PC-9 (cell line): Measurements from ENCODE around the gene CASP10. TPM values are rescaled to one million over a fixed set of nuclear protein-coding genes. Genes with fewer than 3 reads are reported as not detected.

Experiments
- BruUV-seq: library from RNA; stranded (reverse); fragments of 400-500 nt; replicated peaks from 2 replicates; lab custom pipeline; 2021; lab: Mats Ljungman, UMichigan
- CTCF ChIA-PET: fragments of 300-600 bp; sonication (Branson Sonifier 250); formaldehyde crosslinking; loops from one replicate; lab custom pipeline; 2022; ENCODE audit warnings: antibody characterized with exemption; lab: Charles Lee
- POLR2A ChIA-PET: fragments of 300-600 bp; sonication (Branson Sonifier 250); formaldehyde crosslinking; loops from one replicate; lab custom pipeline; 2022; ENCODE audit warnings: antibody characterized with exemption; ENCODE audit not compliant: unreplicated experiment; lab: Charles Lee
- DNase-seq, 2 experiments: peaks; one replicate each; pipeline versions ENCODE4 v3.0.0 to v3.0.0-alpha.2; 2015 to 2022; ENCODE audit warnings: mixed read lengths in 1 of 2
- H2AFZ ChIP-seq: fragments of 200-600 bp; sonication (generic); 2 replicates; pipeline ENCODE4 v1.8.1; 2017; ENCODE audit warnings: antibody characterized with exemption
- H3F3A ChIP-seq: fragments of 200-600 bp; sonication (generic); 2 replicates; pipeline ENCODE4 v1.8.1; 2017; ENCODE audit warnings: antibody characterized with exemption, mild to moderate bottlenecking, low read depth; ENCODE audit not compliant: insufficient read depth
- H3K27ac ChIP-seq: fragments of 200-600 bp; sonication (generic); 2 replicates; pipeline ENCODE4 v1.6.1; 2016; ENCODE audit warnings: mixed run types
- H3K27me3 ChIP-seq: fragments of 200-600 bp; sonication (generic); 2 replicates; pipeline ENCODE4 v1.6.1; 2016; ENCODE audit warnings: low read depth, mixed run types; ENCODE audit not compliant: insufficient read depth
- H3K36me3 ChIP-seq: fragments of 200-600 bp; sonication (generic); 2 replicates; pipeline ENCODE4 v1.6.1; 2016; ENCODE audit warnings: low read depth, mixed run types
- H3K4me1 ChIP-seq: fragments of 200-600 bp; sonication (generic); replicated peaks from 2 replicates; pipeline ENCODE4 v1.6.1; 2016; ENCODE audit warnings: mixed run types; ENCODE audit not compliant: insufficient read depth
- H3K4me2 ChIP-seq: fragments of 200-600 bp; sonication (generic); 2 replicates; pipeline ENCODE4 v1.6.1; 2017; ENCODE audit warnings: mixed run types
- H3K4me3 ChIP-seq: fragments of 200-600 bp; sonication (generic); 2 replicates; pipeline ENCODE4 v1.6.1; 2016; ENCODE audit warnings: mixed run types
- H3K79me2 ChIP-seq: fragments of 200-600 bp; sonication (generic); 2 replicates; pipeline ENCODE4 v1.6.1; 2017; ENCODE audit warnings: low read depth, mixed run types
- H3K9me2 ChIP-seq: fragments of 200-600 bp; sonication (generic); 2 replicates; pipeline ENCODE4 v1.8.1; 2017; ENCODE audit warnings: mild to moderate bottlenecking; ENCODE audit not compliant: insufficient read depth
- H3K9me3 ChIP-seq: fragments of 200-600 bp; sonication (generic); 2 replicates; pipeline ENCODE4 v1.8.1; 2016; ENCODE audit warnings: low read depth; ENCODE audit not compliant: insufficient read depth
- H4K20me1 ChIP-seq: fragments of 200-600 bp; sonication (generic); 2 replicates; pipeline ENCODE4 v1.8.1; 2017; ENCODE audit not compliant: insufficient read depth
- CTCF ChIP-seq: fragments of 200-600 bp; sonication (generic); conservative IDR thresholded peaks from 2 replicates; pipeline ENCODE4 v1.6.1; 2017; ENCODE audit warnings: mixed run types, antibody characterized with exemption, mild to moderate bottlenecking, moderate library complexity
- EZH2 ChIP-seq: fragments of 200-600 bp; sonication (generic); IDR thresholded peaks from 2 replicates; pipeline ENCODE4 v1.8.0; 2017; ENCODE audit warnings: antibody characterized with exemption, low read depth
- intact Hi-C: fragments of 100-400 bp; cut with micrococcal nuclease; formaldehyde crosslinking; loops from one replicate; pipeline ENCODE4 v1.10.0; 2022; ENCODE audit not compliant: unreplicated experiment
- total RNA-seq: library from RNA; stranded (reverse); gene quantifications from 2 replicates; pipeline ENCODE4 v1.2.3, GENCODE V29; 2021

The CASP10 gene
- total RNA-seq, 1 experiment from 2014 or later, result 15.2 TPM

GRCh38 chr2:201172279-201172678 lies 10.7 kb upstream of the CASP10 start:
- intact Hi-C loops, result no loop called here
- Histone ChIP-seq H3K4me3 (no peak overlapping the region), H3K4me2 (no peak overlapping the region), H3K27me3 (no peaks in the 10 kb centered on the region), H3K9me3 (peaks cover 13% of the 10 kb centered on the region), H3F3A (peaks cover 4% of the 10 kb centered on the region; the same call in 1 of the 2 replicates), H2AFZ (no peak overlapping the region), H3K9me2 (no peaks in the 10 kb centered on the region), H3K36me3 (0 out of 2 replicates have a peak, but pooled peaks cover 2% of the 10 kb centered on the region), H3K4me1 (no peaks in the 10 kb centered on the region), H3K79me2 (no peaks in the 10 kb centered on the region), H4K20me1 (no peaks in the 10 kb centered on the region), H3K27ac (no peak overlapping the region)
- ChIA-PET CTCF (no interaction called here), POLR2A (no interaction called here)
- no peak for TF ChIP-seq CTCF
- DNase-seq, result no peak
- no TSS peak for BruUV-seq

GRCh38 chr2:201174687-201175086 lies 8.3 kb upstream of the CASP10 start:
- no peaks in the 10 kb centered on the region for H4K20me1 ChIP-seq
- TF ChIP-seq CTCF, result no peak
- no peak for TF ChIP-seq EZH2
- no peak overlapping the region for H2AFZ ChIP-seq
- POLR2A ChIA-PET, result no interaction called here
- CTCF ChIA-PET, result no interaction called here
- intact Hi-C loops, result loop anchor here (5.0 kb wide), 3 partner anchors 102 to 597 kb away; partner anchors contain the start of genes HYCC2 and NDUFB3
- no peak overlapping the region for H3K4me2 ChIP-seq
- H3K36me3 ChIP-seq, result no peaks in the 10 kb centered on the region
- H3K9me3 ChIP-seq, result peaks cover 1% of the 10 kb centered on the region
- no peaks in the 10 kb centered on the region for H3K27me3 ChIP-seq
- no peak overlapping the region for H3K4me3 ChIP-seq
- peaks cover 4% of the 10 kb centered on the region; the same call in 1 of the 2 replicates for H3F3A ChIP-seq
- H3K79me2 ChIP-seq, result no peaks in the 10 kb centered on the region
- no peaks in the 10 kb centered on the region for H3K9me2 ChIP-seq
- no peak for DNase-seq
- no peaks in the 10 kb centered on the region for H3K4me1 ChIP-seq
- BruUV-seq, result no TSS peak
- H3K27ac ChIP-seq, result no peak overlapping the region

- H3K36me3 ChIP-seq, result no peaks in the 10 kb centered on the region
- TF ChIP-seq CTCF (no peak), EZH2 (no peak)
- no peak overlapping the region for H2AFZ ChIP-seq
- no peaks in the 10 kb centered on the region for H3K27me3 ChIP-seq
- H3K4me3 ChIP-seq, result no peak overlapping the region
- no peaks in the 10 kb centered on the region; the same call in 1 of the 2 replicates for H3K9me3 ChIP-seq
- no peak for DNase-seq
- no TSS peak for BruUV-seq
- ChIA-PET POLR2A (no interaction called here), CTCF (interaction anchor here (0.7 kb wide), 1 partner anchor 710 kb away, joined by 3 read pairs; no protein-coding TSS in a partner anchor)
- intact Hi-C loops, result loop anchor here (5.0 kb wide), 3 partner anchors 104 to 599 kb away; partner anchors contain the start of genes HYCC2 and NDUFB3
- no peaks in the 10 kb centered on the region for H3K79me2 ChIP-seq
- H3K9me2 ChIP-seq, result no peaks in the 10 kb centered on the region
- H3K4me2 ChIP-seq, result no peak overlapping the region
- H3K27ac ChIP-seq, result no peak overlapping the region
- H3K4me1 ChIP-seq, result 0 out of 2 replicates have a peak, but pooled peaks cover 8% of the 10 kb centered on the region
- H3F3A ChIP-seq, result peaks cover 4% of the 10 kb centered on the region; the same call in 1 of the 2 replicates
- no peaks in the 10 kb centered on the region for H4K20me1 ChIP-seq
These were observed 6.9 kb upstream of the CASP10 start for GRCh38 chr2:201176081-201176481.
